Stimulated activated CD4-positive, alpha-beta T cell treated with anti-CD3 and anti-CD28 coated beads, Interleukin-2, amount 100 ng/mL, for 4 hours (primary cell): Measurements from ENCODE around the gene TMEM238.

ENCODE experiments used
- DNase-seq: peaks from one replicate; pipeline ENCODE4 v3.0.0-alpha.2; 2020; ENCODE audit warnings: low read depth

The TMEM238 gene

GRCh38 chr19:55377356-55378131 lies 6.5 kb downstream of the TMEM238 start:
- DNase-seq: no peak

- no peak for DNase-seq
Observed at GRCh38 chr19:55376241-55376933, 7.7 kb downstream of the TMEM238 start, which contains the start of gene TMEM190. Gene TMEM190, plus strand, starts transcription at chr19:55376826. Its CDS starts 28 bp downstream, at chr19:55376854.

- no peak for DNase-seq
Observed at GRCh38 chr19:55373993-55374757, 9.9 kb downstream of the TMEM238 start.

DNA sequence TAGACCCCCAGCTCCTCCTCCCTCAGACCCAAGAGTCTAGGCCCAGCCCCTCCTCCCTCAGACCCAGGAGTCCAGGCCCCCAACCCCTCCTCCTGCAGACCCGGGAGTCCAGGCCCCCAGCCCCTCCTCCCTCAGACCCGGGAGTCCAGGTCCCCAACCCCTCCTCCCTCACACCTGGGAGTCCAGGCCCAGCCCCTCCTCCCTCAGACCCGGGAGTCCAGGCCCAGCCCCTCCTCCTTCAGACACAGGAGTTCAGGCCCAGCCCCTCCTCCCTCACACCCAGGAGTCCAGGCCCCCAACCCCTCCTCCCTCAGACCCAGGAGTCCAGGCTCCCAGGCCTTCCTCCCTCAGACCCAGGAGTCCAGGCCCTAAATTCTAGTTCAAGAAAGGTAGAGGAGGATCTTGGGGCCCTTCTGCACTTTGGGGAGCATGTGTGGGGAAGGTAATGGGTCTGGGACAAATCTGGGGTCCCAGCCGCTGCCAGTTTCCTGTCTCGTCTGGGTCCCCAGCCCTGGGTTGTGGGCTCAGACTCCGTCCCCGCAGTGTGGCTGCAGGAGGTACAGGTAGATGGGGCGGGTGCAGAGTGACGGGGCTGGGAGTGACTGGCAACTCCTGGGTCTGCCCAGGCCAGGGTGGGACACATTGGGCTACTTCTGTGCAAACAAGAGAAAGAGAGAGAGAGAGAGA lies 10.6 kb downstream of the TMEM238 start:
- DNase-seq: no peak

DNA sequence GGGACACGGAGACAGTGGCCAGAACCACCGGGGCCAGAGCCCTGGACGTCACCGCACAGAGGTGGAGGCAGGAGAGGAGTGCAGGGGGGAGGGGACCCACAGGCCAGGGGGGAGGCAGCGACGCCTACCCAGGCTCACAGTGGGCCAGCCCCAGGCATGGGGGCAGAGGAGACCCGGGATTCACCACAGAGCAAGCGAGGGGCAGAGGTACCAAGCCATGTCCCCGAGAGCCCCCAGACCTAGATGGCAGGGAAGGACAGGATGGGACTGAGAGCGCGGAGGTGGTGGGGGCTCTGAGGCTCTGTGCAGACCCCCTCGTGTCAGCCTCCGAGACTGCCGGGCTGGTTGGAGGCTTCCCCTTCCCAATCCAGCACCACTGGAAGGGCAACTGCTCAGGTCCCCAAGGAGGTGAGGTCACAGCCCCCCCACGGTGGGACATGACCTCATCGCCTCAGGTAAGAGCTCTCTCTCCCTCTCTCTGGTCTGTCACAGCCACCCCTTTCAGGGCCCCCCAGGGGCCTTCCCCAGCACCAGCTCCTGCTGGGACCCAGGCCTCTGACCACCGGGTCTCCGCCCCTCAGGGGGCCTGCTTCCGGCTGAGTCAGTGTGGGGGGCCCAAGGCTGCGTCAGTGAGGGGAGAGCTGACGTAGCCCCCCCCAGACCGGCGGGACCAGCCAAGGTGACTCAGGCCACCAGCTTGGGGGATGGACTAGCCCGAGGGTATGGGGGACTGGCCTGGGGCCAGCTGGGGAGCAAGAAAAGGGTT lies 11.6 kb downstream of the TMEM238 start:
- DNase-seq: no peak

- DNase-seq: no peak
Observed at GRCh38 chr19:55370305-55370988, 13.6 kb downstream of the TMEM238 start, which contains the start of gene IL11. Gene IL11, minus strand, starts transcription at chr19:55370463. Its CDS starts 153 bp downstream, at chr19:55370310.

GRCh38 chr19:55369653-55370304 lies 14.3 kb downstream of the TMEM238 start:
- no peak for DNase-seq

DNA sequence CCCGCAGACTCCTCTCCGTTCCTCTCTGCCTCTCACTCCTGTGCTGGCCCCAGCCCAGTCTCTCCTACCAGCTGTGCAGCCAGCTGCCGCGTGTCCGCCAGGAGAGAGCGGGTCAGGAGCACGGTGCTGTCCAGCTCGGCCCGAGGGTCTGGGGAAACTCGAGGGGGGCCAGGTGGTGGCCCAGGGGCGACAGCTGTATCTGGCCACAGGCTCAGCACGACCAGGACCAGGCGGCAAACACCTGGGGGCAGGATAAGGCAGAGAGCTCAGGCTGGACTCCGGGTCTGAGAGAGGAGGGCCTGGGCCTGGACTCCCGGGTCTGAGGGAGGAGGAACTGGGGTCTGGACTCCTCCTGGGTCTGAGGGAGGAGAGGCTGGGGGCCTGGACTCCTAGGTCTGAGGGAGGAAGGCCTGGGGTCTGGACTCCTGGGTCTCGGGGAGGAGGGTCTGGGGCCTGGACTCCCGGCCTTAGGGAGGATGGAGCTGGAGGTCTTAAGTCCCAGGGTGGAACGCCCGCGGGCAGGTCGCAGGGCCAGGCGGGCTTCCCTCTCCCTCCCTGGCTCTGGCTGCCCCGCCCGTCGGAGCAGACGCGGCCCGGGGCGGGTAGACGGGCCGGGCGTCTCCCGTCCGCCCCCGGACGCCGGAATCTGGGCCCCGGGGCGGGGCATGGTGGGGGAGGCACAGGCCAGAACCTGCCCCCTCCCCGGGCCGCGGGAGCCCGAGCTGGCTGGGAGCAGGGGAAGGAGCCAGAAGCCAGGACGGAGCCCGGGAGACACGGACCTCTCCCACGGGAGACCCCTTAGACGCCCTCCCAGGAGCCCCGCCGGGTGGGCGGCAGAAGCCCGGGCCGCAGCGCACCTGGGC lies 15.2 kb downstream of the TMEM238 start:
- DNase-seq: no peak

- DNase-seq: no peak
Observed at GRCh38 chr19:55368106-55368505, 16.0 kb downstream of the TMEM238 start.

DNA sequence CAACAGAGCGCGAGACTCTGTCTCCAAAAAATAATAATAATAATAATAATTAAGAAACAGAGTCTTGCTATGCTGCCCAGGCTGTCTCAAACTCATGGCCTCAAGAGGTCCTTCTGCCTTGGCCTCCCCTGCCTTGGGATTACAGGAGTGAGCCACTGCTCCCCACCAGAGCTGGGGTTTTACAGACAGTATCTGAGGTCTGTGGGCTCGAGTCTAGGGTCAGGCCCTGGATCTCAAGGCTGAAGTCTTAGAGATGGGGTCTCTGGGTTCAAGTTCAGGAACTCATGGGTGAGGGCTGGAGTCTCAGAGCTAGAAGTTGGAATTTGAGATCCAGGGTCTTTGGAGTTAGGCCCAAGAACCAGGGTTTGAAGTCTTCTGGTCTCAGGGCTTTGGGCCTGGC lies 17.3 kb downstream of the TMEM238 start:
- DNase-seq: no peak

DNA sequence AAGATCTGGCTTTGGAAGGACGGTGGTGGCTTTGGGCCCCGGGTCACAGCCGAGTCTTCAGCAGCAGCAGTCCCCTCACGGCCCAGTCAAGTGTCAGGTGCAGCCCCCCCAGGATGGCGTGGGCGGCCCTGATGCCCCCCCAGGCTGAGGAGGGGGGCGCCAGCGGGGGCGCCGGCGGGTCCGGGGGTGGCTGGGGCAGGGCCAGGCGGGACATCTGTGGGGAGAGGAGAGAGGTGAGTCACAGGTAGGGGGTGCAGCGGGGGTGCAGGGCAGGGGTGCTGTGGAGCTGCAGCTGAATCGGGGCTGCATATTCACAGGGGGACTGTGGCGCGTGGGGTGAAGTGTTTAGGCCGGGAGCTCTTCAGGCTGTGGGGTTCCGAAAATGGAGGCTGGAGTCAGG lies 18.1 kb downstream of the TMEM238 start:
- DNase-seq: no peak

- no peak for DNase-seq
Observed at GRCh38 chr19:55365245-55365644, 18.8 kb downstream of the TMEM238 start.

- DNase-seq: no peak
Observed at GRCh38 chr19:55362990-55363716, 20.9 kb downstream of the TMEM238 start, which contains the start of gene GARIN5B. Gene GARIN5B, minus strand, starts transcription at chr19:55363260. Its CDS starts 194 bp downstream, at chr19:55363066.

DNA sequence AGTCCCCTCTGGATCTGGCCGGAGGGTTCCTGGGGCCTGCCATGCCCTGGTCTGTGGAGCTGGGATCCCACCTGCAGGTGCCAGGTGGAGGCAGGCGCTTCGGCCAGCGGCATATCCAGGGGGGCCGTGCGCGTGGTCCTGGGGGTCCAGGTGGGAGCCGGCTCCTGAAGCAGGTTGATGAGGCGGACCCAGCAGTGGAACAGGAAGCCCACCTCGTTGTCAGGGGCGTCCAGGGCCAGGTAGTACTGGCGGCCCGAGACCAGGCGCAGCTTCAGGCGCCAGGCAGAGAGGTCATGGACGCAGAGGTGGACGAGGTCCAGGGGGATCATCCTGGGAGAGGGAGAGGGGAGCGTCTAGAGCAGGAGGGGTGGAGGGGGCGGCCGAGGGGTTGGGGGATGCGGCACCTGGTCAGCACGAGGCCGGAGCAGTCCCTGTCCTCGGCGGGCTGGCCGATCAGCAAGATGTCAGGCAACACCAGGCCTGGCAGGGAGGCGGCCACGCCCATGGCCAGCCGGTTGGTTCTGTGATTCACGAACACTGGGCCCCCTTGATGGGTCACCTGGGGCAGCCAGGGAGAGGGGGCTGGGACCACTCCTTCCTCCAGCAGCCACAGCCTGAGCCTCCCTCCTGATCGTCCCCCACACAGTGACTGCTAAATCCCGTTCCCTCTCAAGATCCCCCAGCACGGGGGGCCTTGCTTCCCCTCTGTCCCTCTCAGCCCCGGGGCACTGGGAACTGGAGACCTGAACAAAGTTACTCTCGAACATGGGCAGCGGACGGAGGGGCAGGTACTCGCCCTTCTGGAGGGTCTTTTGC lies 21.7 kb downstream of the TMEM238 start:
- DNase-seq: no peak

GRCh38 chr19:55360902-55361301 lies 23.2 kb downstream of the TMEM238 start:
- DNase-seq: no peak

- no peak for DNase-seq
Observed at GRCh38 chr19:55358943-55359908, 24.9 kb downstream of the TMEM238 start.
